NCI-H446 treated with DMSO at 0.1 percent for 48 hours (cell line): ENCODE measurements around the gene RAG2.
"Not testable (repeated sequence)": the region's sequence is repeated elsewhere in the genome, so short reads cannot be mapped to it uniquely, and the experiment has no call there.

ENCODE experiments used
- DNase-seq: peaks from one replicate; lab custom pipeline; 2025; lab: John Stamatoyannopoulos, UW

The RAG2 gene

DNA sequence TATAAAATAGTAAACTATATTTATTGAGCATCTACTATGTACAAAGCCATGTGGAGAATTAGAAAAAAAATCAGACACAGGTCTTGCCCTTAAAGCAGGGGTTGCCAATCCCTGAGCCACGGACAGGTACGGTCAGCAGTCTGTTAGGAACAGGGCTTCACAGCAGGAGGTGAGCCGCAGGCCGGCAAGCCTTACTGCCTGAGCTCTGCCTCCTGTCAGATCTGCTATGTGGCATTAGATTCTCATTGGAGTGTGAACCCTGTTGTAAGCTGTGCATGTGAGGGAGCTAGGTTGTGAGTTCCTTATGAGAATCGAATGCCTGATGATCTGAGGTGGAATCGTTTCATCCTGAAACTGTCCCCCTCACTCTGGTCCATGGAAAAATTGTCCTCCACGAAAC lies 2.1 kb upstream of the RAG2 start:
- no peak for DNase-seq

GRCh38 chr11:36596880-36597279 lies 1.2 kb downstream of the RAG2 start:
- DNase-seq, result no peak

- peak; percentile 90 for DNase-seq
Observed at GRCh38 chr11:36594316-36594989, 3.6 kb downstream of the RAG2 start, which contains the start of gene IFTAP. IFTAP (plus strand) TSS chr11:36594502; CDS start chr11:36610104, 15,602 bp downstream.

GRCh38 chr11:36591433-36591832 lies 6.6 kb downstream of the RAG2 start:
- DNase-seq, result no peak

GRCh38 chr11:36590513-36590912 lies 7.5 kb downstream of the RAG2 start:
- DNase-seq, result no peak

- DNase-seq, result no peak
Observed at GRCh38 chr11:36588099-36588498, 9.9 kb downstream of the RAG2 start.

DNA sequence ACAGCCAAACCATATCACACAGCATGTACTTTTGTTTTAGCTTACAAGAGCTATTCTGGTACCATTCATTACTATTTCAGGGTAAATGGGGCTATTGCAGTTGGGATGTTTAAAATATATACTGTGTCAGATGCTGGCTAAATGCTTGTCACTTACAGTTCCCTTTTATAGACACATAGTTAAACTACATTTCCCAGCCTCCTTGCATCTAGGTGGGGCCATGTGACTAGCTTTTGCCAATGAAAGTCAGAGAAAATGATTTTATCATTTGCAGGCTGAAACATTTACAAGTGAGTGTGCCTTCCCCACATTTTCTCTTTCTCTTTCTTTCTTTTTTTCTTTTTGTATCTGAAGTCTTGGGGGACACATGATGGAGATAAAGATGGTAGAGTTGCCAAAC lies 11.5 kb downstream of the RAG2 start:
- no peak for DNase-seq

DNA sequence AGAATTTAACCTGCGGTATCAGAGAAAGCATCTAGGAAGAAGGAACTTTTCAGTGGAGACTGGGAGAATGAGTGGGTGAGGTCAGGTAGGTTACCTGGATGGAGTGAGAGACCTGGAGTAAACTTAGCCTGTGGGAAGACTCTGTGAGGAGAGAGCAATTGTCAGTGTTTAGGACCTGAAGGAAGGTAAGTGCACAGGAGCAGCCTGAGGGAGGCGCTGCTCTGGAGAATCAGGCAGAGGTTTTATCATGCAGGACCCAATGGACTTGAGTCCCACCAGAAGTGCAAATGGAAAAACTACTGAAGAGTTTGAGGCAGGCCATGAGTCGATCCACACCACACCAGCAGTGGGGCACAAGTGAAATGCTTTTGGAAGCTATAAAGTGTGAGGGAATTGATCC lies 14.4 kb downstream of the RAG2 start:
- no peak for DNase-seq

GRCh38 chr11:36581536-36581935 lies 16.5 kb downstream of the RAG2 start:
- DNase-seq, result no peak

GRCh38 chr11:36578458-36578857 lies 19.6 kb downstream of the RAG2 start:
- no peak for DNase-seq

DNA sequence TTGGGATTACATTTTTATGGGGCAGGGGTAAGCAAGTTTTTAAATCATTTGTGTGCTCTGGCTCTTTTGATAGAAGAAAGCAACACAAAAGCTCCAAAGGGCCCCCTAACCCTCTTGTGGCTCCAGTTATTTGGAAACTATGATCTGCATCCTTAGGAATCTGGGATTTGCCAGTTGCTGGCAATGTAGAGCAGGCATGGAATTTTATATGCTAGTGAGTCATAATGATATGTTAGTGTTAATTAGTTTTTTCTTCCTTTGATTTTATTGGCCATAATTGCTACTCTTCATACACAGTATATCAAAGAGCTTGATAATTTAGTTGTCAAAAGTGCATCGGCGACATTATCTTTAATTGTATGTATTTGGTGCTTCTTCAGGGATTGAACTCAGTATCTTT lies 20.2 kb downstream of the RAG2 start:
- DNase-seq, result no peak

- DNase-seq, result no peak
Observed at GRCh38 chr11:36577373-36577772, 20.7 kb downstream of the RAG2 start.

DNA sequence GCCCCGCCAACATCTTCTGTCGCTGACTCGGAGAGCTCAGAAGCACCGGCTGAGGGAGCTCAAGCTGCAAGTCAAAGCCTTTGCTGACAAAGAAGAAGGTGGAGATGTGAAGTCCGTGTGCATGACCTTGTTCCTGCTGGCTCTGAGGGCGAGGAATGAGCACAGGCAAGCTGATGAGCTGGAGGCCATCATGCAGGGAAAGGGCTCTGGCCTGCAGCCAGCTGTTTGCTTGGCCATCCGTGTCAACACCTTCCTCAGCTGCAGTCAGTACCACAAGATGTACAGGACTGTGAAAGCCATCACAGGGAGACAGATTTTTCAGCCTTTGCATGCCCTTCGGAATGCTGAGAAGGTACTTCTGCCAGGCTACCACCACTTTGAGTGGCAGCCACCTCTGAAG lies 23.6 kb downstream of the RAG2 start:
- DNase-seq, result no peak

GRCh38 chr11:36569095-36569494 lies 28.9 kb downstream of the RAG2 start:
- no peak for DNase-seq

- no peak for DNase-seq
Observed at GRCh38 chr11:36567694-36568093, 30.3 kb downstream of the RAG2 start, which contains the start of gene RAG1. RAG1 (plus strand) TSS chr11:36568007; CDS start chr11:36573305, 5,298 bp downstream.

- no peak for DNase-seq
Observed at GRCh38 chr11:36566407-36567053, 31.5 kb downstream of the RAG2 start.

- no peak for DNase-seq
Observed at GRCh38 chr11:36565031-36565610, 32.9 kb downstream of the RAG2 start.

DNA sequence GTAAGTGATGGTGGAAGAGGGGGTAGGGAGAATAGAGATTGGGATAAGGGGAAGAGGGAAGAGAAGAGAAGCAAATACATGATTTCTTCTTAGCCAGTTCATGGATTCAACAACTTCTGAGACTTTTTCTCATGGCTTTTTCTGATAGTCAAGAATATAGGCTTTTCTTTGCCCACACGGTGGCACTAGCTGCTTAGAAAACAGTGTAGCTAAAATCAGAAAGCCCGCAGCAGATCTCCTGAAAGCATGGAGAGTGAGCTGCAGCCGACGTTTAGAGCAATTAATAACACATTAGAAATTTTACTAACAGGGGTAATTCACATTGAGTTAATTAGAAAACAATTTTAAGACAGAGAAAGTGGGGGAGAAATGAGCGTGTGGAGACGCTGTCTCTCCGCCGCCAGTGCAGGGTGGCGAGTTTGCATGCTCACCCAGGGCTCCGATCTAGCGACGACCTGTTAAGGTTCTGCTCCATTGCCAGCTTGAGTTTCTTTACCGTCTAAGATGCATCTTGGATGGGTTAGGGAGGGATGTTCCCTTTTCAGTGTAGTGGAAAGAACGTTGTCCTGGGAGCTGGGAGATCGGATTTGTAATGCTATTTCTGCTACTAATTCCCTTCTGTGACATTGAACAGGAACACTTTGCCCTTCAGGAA lies 33.5 kb downstream of the RAG2 start:
- DNase-seq, result peak; percentile 11

- no peak for DNase-seq
Observed at GRCh38 chr11:36558571-36559413, 39.2 kb downstream of the RAG2 start.

DNA sequence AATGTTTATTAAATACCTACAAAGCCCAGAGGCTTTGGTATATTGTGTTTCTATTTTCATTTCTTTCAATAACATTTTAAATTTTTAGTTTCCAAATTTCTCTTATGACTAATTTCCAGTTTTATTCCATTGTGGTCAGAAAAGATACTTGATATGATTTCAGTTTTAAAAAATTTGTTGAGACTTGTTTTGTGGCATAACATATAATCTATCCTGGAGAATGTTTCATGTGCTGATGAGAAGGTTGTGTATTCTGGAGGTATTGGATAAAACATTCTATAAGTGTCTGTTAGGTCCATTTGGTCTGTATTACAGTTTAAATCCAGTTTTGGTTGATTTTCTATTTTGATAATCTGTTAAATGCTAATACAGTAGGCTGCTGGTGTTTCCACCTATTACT lies 40.0 kb downstream of the RAG2 start:
- DNase-seq, result no peak

DNA sequence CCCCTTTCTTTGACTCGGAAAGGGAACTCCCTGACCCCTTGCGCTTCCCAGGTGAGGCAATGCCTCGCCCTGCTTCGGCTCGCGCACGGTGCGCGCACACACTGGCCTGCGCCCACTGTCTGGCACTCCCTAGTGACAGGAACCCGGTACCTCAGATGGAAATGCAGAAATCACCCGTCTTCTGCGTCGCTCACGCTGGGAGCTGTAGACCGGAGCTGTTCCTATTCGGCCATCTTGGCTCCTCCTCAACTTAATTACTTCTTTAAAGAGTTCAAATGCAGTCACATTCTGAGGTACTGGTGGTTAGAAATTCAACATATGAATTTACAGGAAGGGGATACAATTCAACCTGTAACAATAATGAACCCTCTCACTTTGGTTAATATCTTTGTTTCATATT lies 40.6 kb downstream of the RAG2 start:
- not testable (repeated sequence) for DNase-seq
